ENCODE measurements around the gene PBX1.
A peak's percentile ranks its signal among the peaks of the same experiment; 100 is the strongest.
"Not testable (repeated sequence)": the region's sequence is repeated elsewhere in the genome, so short reads cannot be mapped to it uniquely, and the experiment has no call there.

The PBX1 gene

GRCh38 chr1:164589961-164590507, 31.1 kb downstream of the PBX1 start:
- no peak for DNase-seq (ENCODE audit: low read depth, low spot score)

- DNase-seq (ENCODE audit: low read depth, low spot score): no peak
Measured at GRCh38 chr1:164590592-164590991, 31.6 kb downstream of the PBX1 start.

DNA sequence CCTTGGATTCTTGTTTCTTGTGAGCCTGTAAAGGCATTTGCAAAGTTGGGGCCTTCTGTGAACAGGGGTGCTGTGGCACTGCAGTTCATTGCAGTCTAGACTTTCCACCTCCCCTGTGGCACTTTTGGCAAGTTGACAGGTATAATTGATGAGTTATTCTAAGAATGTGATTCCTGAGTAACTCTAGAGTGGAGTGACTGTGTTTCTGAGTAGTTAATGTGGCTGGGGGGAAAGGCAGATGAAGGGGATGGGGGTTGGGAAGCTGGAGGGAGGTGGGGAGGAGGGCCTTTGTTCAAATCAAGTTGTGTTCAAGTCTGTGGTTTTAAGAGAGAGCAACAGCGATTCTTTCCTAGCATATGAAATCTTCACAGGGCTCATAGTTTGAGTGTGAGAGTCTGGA, 32.9 kb downstream of the PBX1 start:
- no peak for DNase-seq (ENCODE audit: low read depth, low spot score)

DNA sequence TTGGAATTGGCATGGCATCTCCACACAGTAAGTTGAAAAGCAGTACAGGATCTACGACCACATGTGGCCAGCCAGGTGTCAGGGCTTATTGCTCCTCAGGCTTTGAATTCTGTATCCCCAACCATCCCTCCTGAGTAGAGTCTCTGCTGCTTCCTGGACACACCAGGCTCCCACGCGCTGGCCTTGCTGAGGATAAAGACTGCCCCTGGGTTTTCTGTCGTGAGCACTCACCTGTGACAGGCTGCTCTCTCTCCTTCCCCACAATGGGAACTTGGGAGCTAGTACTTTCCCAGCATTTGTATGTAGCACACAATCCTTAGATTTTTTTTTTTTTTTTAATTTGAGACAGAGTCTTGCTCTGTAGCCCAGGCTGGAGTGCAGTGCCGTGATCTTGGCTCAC, 33.6 kb downstream of the PBX1 start:
- DNase-seq (ENCODE audit: low read depth, low spot score): no peak

DNA sequence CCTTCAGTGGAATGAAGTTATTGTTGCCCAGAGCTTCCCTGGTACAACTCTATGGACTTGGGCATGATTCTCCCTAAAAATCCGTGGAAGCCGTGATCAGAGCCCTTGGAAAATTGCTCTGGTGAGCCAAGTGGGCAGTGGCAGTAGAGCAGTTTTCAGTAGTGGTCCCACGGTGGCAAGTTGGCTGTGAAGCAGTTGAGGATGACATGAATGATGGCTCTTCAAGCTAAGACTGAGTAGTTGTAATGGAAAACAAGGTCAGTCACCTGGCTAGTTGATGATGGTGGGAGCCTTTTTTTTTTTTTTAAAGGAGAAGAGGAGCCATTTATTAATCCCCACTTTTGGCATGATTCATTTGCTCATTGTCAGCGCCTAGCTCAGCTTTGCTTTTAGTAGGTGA, 36.2 kb downstream of the PBX1 start:
- no peak for DNase-seq (ENCODE audit: low read depth, low spot score)

DNA sequence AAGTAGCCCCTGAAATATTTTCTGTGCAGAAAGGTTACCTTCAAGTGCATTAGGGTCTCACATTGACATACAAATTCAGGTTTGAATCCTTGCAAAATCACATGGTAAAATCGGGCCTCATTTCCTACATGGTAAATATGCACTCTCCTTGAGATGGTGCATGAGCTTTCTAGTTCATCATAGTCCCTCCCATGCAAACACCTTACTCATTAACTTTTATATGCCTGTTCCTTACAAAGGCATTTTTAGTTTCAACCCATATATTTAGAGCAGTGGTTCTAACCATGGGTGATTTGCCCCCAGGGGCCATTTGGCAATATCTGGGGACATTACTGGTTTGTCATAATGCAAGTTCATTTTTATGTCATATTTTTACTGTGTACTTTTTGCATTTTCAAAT, 37.2 kb downstream of the PBX1 start:
- no peak for DNase-seq (ENCODE audit: low read depth, low spot score)

GRCh38 chr1:164598719-164599118, 39.7 kb downstream of the PBX1 start:
- DNase-seq (ENCODE audit: low read depth, low spot score): no peak

DNA sequence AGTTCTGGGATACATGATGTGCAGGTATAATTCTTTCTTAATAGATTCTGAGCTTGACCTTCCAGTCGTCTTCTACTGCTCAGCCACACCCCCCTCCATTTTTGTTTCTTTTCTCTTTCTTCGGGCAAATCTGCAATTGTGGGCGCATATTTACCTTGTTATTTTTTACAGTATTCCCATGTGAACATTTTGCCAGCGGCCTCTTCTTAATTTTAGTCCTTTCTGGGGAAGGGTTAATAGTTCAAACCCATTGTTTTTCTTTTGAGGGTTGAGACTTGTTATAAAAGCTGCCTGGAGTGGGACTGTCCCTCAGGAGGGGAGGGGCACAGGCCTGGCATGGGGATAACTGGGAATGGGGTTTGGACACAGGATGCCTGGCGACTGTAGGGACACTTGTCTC, 40.3 kb downstream of the PBX1 start:
- no peak for DNase-seq (ENCODE audit: low read depth, low spot score)

DNA sequence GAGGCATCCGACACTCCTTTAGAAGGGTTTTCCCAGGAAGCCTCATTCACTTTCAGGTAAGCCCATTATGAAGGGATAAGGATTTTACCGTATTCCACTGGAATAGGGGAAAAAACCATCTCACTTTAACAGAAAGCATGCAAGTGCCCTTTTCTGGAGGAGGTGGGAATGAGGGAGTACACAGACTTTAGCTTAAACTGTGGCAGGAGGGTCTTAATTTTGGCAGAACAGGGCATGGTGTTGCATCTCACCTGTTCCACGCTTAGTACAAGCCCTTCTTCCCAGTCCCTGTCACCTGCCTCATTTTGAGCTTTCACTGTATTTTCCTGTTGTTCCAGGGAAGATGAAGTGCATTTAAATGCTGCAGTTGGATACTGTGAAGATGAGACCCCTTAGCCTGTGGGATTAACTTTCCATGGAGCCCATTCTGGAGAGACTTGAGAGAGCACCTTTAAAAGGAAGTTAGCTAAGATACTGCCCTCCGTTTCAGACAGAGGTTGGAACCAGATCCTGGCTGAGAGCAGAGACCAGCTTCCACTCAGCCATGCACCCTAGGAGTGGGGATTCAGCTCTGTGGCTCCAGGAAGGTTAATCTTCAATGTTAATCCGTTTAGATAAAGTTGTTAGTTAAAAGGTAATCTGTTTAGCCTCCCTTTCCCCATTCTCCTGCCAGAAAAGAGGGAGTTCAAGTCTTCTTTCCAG, 42.6 kb downstream of the PBX1 start:
- no peak for DNase-seq (ENCODE audit: low read depth, low spot score)

DNA sequence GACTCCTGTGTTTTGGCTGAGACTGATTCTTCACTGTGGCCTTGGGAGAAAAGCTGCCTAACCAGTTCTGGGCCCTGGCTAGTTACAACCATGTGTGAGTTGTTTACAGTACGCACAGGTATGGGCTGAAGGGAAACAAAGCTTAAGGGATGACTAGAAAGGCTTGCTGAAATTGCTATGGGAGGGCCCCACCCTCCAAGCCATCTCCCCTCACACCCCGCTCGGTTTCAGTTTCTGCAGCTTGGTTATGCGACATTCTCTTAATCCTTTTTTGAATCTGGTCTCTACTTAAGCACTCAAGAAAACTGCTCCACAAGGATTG, 43.1 kb downstream of the PBX1 start:
- peak; percentile 80 for DNase-seq (ENCODE audit: low read depth, low spot score)

DNA sequence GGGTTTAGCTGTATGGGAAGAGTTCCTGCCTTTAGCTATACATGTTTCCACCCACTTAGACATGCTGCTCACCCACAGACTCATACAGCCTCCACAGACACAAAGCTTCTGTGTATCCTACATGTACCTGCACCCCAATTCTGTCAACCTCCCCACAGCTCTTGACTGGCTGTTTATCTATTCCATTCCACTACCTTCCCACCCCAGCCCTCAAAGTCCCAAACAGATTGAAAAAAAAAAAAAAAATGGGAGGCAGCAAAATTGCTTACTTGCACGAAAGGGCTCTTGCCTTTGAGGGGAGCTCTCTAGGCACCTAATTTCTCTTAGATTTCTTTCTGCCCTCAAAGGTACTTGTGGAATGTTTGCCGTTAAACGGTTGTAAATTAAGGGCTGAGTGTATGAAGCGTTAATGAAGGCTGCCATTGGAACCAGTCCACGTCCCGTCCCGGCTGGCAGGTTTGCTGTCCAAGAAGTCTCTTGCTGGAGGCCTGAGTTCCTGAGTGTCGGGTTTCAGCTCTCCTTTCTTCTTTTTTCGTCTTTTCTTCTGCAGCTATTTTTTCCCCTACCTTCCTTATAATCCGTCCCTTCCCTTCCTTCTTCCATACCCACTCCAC, 43.6 kb downstream of the PBX1 start:
- DNase-seq (ENCODE audit: low read depth, low spot score): no peak

DNA sequence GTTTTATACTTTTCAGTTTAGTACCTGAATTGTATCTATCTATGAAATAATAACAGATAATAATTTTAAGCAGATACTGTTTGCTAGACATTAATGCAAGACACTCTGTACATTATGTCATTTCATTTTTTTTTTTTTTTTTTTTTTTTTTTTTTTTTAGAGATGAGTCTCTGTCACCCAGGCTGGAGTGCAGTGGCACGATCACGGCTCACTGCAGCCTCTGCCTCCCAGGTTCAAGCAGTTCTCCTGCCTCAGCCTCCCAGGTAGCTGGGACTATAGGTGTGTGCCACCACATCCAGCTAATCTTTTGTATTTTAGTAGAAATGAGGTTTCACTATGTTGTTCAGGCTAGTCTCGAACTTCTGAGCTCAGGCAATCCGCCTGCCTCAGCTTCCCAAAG, 44.8 kb downstream of the PBX1 start:
- DNase-seq (ENCODE audit: low read depth, low spot score): not testable (repeated sequence)

DNA sequence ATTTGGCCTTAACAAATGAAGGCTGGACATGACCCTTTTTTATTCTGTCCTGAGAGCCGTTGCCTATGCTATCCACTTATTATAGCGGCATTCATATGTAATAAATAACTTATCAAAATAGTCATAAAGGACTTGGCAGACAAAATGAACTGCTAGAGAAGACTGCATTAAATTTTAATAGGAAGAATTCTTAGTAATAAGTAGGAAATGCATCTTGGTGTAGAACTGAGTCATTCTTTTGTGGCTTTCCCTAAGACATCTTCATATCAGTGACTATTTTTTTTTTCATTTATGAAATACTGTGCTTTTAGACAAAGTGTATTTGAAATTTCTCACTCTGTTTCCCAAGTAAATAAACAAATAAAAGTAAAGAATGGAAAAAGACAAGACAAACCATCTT, 45.6 kb downstream of the PBX1 start:
- no peak for DNase-seq (ENCODE audit: low read depth, low spot score)

DNA sequence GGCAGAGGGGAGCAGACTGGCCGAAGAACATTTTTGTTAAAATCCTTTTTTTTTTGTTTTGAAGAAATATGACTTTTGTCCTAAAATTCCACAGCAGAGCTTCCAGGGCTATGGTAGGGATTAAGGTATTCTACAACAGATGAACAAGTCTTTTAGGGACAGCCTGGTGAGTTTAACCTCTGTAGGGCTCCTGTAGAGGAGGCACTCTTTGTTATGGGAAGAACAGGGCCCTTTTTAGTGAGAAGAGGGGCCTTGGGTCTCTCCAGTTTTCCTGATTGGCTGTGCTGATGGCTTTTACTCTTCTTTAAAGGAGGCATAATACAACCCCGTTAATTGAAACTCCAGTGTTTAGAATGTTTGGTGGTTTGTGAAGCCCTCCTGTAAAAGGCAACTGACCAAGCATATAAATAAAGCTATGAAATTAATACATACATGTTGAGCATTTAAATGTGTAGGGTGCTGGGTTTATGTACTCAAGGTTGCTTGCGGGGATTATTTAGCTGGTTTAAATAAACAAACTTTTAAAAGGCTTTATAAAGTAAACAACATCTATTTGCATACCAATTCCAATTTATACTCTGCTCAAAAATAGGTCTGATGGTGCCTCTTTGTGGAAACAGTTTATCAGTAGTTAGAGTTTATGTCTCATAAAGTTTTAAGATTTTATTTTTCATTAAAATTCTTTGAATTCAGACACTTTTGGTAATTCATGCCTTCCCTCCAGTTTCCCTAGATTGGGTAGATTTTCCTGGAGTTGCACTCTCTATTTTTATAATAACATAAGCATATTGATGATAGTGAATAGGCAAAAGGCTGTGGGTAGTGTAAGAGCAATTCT, 46.5 kb downstream of the PBX1 start:
- no peak for DNase-seq (ENCODE audit: low read depth, low spot score)

DNA sequence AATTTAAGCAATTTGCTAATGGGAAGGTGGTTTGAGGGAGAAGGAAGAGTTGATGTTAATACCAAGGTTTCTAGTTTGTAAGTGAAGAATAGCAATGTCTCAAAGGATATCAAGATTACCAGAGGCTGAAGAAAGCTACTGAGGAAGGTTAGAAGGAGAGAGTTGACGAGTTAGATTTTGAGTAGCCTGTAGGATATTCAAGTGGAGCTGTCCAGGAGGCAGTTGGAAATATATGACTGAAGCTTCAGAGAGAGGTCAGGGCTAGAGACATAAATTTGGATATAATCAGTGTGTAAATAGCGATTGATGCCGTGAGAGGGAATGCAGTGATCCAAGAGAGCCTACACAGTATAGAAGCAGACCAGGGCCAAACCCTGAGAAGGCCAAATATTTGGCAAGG, 48.4 kb downstream of the PBX1 start:
- no peak for DNase-seq (ENCODE audit: low read depth, low spot score)

DNA sequence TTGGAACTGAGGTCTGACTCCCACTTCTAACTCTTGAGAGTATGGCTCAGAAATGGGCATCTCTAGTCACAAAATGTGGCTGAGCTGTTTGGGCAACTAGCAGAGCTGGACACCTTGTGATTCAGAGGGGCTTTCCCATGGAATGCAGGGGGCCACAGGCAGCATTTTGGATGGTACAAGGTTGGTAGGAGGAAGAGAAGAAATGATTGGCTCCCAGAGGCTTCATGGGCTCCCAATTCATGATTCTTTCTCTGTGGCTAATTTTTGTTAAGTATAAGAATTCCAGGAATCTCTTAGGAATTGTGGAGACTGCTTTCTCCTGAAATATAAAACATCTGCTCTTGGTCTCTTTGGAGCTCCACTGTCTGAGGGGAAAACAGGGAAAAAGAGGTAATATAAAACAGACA, 49.7 kb downstream of the PBX1 start:
- no peak for DNase-seq (ENCODE audit: low read depth, low spot score)

GRCh38 chr1:164609089-164609488, 50.1 kb downstream of the PBX1 start:
- DNase-seq (ENCODE audit: low read depth, low spot score): no peak

DNA sequence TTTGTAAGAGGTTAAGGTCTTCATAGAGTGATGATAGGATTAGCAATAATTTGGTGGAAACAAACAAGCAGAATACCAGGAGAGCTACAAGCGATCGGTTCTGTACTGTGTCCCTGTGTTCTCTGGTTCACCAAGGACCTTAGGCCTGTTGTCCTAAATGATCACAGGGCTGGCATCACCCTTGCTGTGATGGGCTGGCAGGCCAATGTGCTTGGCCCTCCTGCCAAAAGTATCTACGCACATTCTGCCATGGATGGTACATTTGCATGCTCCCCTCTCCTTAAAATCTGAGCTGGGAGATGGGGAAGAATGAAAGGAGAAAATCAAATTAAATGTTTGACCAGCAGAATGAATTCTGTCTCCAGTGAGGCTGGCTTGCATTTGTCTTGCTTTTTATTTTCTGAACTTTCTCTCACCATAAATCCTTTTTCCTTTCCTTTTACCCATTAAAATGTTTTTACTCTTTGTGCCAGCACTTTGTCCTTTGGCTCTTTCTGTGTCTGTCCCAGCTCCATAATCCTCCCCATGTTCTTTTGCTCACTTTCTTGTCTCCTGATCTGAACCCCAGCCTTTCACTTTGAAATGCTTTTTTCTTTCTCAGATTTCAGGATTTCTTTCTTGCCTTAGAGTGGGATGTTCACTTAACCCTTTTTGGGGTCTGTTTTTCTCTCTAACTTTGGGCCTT, 51.7 kb downstream of the PBX1 start:
- DNase-seq (ENCODE audit: low read depth, low spot score): no peak

DNA sequence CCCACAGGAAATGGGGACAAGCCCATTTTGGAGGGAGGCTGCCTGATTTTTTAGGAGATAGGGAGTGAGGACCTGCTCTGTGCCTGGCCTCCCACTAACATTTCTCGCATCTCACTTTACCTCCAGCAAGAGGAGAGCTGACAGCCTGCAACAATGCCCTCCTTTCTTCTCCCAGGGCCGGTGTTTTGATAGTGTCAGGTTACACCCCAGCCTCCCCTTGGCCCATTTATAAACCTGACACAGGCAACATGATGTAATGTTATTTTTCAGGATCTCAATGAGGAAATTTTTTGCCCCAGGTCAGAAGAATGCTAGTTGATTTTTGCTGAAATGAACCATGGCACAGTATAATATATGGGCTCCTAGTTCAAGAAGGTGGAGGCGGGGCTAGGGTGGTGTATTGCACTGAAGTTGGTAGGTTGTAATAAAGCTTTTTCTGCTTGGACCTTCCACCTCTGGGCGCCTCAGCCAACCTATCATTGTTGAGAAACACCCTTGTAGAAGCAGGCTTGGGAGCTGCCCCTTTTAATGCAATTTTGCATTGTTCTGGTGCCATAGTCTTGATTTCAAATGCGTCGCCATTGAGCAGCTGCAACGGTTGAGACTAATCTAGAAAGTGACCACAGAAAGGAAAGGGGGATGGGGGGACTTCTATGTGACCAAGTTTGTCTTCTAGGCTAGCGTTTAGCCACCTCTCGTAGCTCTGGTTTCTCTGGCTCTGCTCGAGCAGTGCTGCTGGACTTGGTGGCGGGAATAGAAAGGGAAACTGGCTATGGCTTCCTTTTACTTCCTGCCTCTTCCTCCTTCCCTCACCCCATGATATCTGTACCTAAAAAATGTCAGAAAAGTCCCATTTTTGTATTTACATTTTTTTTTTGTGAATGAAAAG, 53.0 kb downstream of the PBX1 start:
- no peak for DNase-seq (ENCODE audit: low read depth, low spot score)

GRCh38 chr1:164613176-164613575, 54.2 kb downstream of the PBX1 start:
- DNase-seq (ENCODE audit: low read depth, low spot score): no peak

GRCh38 chr1:164614316-164614715, 55.3 kb downstream of the PBX1 start:
- no peak for DNase-seq (ENCODE audit: low read depth, low spot score)
